ENCODE measurements around the gene HCCS.
"Not testable (repeated sequence)": the region's sequence is repeated elsewhere in the genome, so short reads cannot be mapped to it uniquely, and the experiment has no call there.

The HCCS gene

DNA sequence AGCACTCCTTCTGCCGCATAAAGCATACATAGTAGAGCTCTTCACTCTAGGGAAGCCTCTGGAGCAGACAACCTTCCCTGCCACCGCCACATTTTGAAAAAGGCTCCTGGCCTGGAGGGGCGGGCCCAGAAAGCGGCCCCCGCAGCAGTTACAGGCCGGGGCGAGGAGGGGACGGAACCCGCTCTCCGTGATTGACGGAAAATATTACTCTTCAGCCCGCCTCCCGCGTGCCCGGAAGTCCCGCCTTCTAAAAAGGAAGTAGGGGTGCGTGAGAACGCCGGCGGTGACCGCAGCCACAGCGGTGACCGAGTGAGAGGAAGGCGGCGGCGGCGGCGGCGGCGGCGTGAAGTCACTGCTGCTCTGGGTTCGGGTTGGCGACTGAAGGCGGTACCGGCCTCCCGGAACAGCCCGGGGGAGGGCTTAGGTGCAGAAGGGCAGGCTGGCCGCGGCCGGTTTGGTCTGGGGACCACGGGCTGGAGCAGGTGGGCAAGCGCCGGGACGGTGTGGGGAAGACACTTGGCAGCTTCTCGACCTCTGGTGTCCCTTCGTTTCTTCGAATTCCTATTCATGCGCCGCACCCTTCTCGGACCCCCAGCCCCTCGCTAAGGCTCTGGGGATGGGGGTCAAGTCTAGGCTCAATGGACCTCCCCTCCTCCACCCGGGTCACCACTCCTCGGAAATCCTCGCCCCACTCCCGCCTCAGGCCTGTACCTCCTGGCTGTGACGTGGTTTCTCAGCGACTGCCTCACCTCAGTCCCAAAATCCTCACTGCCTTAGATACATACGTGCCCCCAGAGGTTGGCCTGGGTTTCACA lies at the start of gene HCCS:
Gene HCCS (plus strand): TSS at position 296 of the 815 bp plus-strand sequence. CDS start 729 bp downstream, outside the sequence.
- DNase-seq: peak; percentile 61

DNA sequence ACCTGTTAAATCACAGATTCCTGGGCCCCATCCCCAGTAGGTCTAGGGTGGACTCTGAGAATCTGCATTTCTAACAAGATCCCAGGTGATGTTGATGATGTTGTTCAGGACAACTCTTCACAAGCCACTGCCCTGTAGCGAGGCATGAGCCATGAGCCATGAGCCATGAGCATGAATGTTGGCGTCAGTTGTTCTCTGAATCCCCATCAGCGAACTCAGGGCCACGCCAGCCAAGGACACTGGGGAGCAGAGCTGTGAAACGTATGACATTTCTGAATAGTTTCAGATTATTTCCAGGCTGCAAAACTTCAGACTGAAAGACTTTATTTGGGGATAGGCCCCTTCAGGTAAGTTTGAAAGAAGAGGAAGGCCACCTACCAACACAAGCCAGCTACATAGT lies 46.9 kb upstream of the HCCS start:
- no peak for DNase-seq

DNA sequence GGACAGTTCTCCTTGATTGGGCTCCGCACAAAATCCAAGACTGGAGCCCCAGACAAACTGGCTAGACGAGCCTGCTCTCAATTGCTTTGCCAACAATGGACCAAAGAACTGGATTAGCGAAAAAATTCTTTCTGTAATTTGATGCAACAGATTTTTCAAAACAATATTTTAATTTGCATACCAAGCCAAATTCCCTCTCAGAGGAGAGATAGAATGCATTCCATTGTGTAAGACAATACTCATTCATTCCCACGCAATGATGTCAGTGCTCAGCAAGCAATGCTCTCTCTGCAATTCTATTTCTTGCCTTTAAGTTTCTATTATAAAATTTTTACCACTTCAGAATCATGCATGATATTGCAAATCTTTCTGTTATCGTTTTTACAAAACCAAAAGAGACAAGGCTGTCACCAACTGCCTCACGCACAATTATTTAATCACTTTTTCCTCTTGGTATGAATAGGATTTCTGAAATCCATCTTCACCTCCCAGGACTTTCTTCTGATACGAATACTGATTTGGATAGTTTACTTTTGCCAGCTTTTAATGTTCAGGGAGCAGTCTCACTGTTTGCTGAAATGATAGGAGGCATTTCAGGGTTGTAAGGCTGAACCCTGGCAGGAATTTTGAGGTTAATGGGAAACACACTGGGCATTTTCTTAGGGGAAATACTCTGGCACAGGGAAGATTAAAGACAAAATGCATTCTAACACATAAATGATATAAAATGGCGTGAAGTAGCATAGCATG lies 46.1 kb upstream of the HCCS start:
- no peak for DNase-seq

DNA sequence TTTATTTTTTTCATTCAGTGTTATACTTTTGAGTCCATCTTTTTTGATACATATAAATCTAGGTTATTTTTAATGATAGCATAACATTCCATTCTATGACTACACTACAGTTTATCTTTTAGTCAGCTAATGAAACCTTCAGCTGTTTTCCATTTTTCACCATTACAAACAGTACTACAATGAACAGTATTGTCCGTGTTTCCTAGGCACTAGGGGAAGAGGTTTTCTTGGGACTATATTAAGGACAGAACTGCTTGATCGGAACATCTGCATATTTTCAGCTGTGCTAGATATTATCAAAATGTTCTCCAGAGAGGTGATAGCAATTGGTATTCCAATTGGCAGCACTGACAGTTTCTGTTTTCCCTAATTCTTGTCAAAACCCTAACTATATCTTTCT lies 44.3 kb upstream of the HCCS start:
- DNase-seq: no peak

DNA sequence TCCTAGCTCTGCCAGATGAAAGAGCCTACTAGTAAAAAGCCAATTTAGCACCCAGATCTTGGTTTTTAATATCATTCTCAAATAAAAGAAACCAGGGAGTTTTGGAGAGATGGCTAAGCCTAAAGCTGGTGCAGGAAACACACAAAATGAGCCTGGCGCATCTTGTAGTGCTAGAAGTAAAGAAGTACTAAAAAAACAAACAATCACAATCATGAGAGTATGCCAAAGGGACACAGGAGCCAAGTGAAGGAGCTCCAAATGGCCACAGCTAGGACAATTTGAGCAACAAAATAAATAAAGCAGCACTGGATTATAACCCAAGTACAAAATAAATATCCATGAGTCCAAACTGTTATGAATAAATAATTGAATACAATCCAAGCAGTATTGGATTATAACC lies 37.8 kb upstream of the HCCS start:
- DNase-seq: no peak

DNA sequence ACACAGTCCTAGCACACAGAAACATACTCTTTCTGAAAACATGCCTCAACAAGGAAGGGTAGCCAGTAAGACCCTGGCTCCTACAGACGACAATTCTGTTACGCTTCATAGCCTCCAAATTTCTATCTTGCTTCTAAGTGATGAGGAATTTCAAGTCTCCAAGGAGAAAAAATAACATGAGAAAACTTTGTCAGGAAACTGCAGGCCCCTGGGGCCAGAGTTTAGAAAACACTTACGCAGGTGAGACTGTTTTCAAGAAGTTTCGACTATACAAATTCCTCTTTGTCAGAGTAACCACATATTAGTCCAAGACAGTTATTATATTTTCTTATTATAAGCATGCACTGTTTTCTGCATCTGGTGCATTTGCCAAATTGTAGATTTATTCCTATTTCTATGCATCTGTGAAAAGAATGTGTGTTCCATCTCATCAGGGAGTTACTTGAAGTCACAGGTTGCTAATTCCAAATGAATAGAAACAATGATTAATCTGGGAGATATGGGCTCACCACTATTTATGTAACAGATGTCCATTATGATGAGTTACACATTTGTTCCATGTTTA lies 30.3 kb upstream of the HCCS start:
- no peak for DNase-seq

DNA sequence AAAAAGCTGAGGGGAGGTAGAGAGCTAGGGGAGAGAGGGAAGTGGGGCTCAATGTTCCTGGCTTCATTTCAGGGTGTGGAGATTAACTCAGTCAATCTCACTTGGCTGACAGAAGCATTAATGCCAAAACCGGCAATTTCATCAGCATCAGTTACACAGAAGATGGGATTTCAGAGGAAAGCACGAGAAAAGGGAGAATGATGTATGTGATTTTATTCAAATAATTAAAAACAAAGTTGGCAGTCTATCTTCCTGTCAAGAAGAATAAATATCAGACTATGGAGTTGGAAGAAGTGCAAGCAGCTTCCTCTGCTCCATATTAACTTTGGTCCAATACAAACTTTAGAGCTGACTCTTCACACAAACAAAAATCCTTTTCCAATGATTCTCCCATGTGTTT lies 29.6 kb upstream of the HCCS start:
- DNase-seq: no peak

DNA sequence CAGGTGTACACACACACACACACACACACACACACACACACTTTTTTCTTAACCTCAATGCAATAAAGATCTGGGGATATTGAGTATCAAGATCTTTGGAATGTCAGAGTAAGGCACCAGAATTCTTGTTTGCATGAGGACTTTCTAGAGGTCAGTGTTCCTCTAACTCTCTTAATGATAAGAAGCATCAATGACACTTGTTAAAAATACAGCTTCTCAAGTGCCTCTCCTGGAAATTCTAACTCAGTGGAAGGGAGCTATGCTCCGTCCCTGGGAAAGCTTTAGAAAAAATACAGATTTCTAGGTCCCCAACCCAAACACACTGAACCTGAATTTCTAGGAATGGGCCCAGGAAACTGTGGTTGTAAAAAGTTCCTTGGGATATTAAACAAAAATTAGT lies 25.8 kb upstream of the HCCS start:
- DNase-seq: no peak

DNA sequence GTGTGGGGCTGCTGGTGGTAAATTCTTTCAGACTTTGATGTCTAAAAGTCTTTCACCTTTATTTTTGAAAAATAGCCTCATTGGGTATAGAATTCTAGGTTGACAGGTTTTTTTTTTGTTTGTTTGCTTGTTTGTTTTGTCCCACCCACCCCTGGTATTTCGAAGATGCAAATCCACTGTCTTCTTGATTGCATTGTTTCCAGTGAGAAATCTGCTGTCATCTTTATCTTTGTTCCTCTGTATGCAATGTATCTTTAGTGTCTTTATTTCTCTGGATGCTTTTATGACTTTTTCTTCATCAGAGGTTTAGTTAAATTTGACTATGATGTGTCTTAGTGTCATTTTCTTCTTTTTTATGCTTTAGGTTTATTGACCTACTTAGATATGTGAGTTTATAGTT lies 21.3 kb upstream of the HCCS start:
- no peak for DNase-seq

DNA sequence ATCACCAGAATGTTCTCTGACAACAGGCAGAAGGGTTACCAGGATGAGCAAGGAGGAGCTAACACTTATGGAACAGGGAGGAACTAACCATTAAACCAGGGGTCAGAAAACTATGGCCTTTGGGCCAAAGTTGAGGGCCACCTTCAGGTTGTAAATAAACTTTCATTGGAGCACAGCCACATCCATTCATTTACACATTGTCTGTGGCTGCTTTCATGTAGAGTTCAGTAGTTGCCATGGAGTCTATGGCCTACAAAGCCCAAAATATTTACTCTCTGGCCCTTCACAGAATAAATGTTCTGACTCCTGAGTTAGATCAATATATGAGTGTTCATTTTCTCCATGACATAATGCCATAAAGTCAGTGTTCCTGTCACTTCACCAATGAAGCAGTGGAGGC lies 13.2 kb upstream of the HCCS start:
- no peak for DNase-seq

DNA sequence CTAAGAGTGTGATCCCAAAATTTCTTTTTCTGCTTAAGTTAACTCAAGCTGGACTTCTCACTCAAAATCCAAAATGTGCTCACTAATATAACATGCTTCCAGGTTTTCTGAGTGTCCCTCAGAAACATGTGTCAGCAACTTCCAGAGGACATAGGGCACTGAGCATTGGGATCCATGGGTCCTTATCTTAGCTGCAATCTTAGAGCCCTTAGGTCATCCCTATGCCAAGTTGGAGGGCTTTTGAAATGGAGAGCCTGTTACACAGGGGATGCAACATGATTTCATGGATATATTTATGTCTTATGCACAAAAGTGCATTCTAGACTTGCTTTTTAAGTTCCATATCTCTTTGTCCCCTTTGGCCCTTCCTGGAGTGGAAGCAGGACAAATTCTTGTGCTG lies 11.7 kb upstream of the HCCS start:
- no peak for DNase-seq

DNA sequence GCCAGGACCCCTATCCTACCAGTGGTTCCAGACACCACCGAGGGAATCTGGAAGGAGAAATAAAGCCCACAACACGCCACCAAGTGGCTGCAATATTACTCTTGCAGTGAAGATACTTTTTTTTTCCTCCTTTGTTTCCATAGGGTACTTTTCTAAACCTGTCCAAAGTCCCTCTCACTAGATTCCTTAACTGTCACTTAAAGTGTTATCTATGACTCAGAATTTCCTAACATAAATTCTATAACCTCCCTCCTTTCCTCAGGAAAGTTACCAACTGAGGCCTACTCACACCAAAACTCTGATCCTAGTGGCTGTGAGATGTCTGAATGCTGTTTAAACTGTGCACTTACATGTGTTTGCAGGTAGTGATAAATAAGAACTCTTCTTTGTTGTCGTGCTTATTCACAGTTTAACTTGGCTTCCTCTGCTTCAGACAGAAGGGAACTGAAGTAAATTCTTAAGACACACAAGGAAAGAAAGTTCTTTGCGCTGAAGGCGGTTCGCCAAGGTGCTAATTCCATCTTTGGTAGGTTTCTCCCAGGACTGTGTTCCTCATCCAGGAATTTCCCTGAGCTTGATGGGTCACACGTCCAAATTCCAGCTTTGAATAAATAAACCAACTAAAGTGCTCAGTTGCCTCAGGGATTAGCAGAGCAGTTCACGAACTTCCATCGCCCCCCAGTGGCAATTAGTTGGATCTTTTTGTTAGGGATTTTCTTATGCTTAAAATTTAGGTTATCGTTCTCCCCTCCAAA lies 10.7 kb upstream of the HCCS start:
- DNase-seq: peak; percentile 20

DNA sequence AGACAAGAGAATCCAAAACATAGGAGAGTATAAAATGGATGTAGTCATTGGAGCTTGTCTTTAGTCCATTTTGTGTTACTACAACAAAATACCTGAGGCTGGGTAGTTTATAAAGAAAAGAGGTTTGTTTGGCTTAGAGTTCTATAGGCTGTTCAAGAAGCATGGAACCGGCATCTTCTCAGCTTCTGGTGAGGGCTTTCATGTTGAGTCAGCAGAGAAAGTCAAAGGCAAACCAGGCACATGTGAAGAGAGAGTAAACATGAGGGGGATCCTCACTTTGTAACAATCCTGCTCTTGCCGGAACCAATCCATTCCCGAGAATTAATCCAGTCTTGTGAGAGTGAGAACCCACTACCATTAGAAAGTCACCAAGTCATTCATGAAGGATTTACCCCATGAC lies 8.1 kb upstream of the HCCS start:
- no peak for DNase-seq

DNA sequence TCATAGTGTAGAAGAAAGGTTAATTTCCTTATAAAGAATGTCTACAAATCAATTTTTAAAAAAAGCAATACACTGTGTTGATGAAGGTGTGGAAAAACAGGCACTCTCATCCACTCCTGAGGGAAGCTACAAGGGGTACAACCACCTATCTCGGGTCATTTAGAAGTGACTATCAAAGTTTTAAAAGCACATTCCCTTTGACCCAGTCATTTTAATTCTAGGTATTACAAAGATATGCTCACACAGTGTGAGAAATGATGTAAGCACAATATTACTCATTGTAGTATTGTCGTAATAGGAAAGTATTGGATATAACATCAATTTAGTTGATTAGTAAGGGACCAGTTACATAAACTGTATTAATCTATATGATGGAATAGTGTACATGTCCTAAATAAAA lies 7.4 kb upstream of the HCCS start:
- no peak for DNase-seq

DNA sequence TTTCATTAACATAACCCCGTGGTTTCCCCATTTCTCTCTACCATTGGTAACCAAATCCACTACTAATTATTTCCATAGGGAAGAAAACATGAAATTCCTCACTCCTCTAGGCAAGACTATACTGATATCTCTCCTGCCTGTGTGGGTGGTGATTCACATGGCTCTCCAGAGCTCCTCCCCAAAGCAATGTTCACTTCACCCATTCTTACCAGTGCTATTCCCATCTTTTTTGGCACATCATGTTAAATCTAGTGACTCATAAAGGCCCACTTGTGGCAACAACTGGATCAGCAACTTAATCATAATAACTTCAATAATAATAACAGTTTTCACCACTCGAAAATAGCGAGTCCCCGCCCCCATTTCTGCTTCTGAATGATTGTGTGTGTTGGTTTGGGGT lies 6.1 kb upstream of the HCCS start:
- no peak for DNase-seq

DNA sequence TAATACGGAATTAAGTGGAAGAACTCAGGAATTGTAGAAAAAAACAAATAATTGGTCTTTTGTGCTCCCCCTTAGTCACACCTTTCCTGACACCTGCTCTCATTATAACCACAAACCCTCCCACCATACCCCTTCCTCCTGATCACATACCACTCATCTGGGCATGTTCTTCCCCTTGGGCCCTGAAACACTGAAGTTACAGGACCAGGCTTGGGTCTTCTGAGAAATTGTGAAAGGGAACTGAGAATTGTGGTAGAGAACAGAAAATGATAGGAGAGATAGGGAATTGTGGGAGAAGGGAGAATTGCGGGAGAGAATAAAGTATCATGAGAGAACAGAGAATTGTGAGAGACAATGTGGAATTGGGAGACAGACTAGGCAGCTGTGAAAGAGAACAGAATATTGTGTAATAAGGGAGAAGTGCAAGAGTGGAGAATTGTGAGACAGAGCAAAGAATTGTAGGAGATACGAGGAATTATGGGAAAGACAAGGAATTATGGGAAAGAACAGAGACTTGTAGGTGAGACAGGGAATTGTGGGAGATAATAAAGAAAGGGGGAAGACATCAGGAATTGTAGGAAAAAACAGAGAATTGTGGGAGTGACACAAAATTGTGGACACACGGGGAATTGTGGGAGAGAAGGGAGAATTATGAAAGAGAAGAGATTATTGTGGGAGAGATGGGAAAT lies 2.7 kb upstream of the HCCS start:
- DNase-seq: no peak

DNA sequence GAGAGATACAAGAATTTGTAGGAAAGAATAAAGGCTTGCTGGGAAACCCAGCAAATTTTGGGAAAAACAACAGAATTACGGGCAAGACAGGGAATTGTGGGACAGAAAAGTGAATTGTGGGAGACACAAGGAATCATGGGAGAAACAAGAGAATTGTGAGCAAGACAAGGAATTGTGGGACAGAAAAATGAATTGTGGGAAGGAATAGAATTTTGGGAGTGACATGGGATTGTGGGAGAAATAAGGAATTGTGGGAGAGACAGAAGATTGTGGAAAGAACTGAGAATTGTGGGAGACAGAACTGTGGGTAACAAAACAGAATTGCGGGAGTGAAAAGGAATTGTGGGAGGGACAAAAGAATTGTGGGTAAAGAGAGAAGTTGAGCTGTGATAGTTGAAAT lies 1.2 kb upstream of the HCCS start:
- no peak for DNase-seq

DNA sequence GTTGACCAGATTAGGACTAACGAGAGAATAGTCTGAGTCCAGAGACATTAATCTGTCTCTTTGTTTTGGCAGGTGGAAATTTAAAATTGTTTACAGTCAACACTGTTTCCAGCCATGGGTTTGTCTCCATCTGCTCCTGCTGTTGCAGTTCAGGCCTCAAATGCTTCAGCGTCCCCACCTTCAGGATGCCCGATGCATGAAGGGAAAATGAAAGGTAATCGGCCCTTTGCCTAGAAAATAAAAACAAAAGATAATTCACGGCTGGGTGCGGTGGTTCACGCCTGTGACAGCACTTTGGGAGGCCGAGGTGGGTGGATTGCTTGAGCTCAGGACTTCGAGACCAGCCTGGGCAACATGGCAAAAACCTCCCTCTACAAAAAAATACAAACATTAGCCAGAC lies 815 bp downstream of the HCCS start:
- no peak for DNase-seq

DNA sequence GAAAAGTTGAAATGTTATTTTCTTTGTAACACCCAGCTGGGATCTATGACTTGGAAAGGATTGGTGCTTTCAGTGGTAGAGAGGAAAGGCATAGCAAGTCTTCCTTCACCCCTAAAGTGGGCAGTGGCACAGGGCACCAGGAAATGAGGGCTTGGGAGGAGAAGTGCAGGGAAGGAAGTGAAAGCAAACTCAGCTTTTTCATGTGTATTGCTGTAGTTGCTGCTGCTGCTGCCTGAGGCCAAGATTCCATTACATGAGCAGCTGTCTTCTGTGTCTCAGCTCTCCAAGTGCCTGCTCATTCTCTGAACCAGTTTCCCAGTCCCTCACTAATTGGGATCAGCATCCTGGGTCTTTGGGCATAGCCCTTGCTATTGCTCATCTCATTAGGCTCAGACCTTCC lies 2.6 kb downstream of the HCCS start:
- no peak for DNase-seq

DNA sequence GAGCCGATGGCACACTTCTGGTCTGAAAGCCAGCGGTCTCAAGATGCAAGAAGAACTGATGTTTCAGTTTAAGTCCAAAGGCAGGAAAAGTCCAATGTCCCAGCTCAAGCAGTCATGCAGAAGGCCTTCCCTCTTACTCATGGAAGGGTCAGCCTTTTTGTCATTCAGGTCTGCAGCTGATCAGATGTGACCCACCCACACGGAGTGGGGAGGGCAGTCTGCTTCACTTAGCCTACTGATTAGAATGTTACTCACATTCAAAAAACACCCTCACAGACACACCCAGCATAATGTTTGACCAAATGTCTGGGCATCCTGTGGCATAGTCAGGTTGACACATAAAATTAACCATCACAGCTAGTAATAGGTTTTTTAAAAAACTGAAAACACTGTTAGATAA lies 6.6 kb downstream of the HCCS start:
- DNase-seq: no peak

DNA sequence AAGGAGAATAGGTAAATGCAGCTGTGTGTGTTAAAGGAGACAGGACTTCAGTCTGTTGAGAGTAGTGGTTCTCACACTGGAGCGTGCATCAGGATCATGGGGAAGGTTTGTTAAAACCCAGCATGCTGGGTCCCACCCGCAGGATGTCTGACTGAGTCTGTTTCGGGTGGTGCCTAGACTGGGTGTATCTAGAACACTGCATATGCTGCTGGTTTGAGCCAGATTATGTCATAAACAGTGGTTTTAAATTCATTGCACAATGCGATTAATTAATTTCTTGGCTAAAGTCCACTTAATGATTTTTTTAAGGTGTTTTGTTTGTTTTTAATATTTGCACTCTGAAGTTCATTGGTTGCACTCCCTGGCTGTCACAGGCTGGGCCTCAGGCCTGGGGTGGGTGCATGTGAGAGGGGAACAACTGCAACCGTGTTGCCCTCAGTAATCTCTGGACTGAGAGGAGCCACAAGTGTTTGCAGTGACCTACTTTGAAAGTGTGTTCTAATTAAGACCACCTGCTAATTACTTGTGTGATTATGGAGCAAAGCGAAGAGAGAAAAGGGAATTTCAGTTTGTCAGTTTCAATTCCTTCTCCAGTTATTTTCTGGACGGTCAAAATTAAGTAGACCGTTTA lies 8.3 kb downstream of the HCCS start:
- no peak for DNase-seq

DNA sequence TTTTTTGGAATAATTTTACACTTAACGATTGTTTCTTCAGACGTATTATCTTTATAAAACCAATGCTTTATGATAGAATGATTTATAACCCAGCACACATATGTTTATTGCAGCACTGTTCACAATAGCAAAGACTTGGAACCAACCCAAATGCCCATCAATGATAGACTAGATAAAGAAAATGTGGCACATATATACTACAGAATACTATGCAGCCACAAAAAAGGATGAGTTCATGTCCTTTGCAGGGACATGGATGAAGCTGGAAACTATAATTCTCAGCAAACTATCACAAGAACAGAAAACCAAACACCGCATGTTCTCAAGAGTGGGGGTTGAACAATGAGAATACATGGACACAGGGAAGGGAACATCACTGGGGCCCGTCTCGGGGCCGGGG lies 12.0 kb downstream of the HCCS start:
- not testable (repeated sequence) for DNase-seq
